K562 (cell line): Measurements from ENCODE around the gene MEFV. TPM values are rescaled to one million over a fixed set of nuclear protein-coding genes. Genes with fewer than 3 reads are reported as not detected.

ENCODE experiments used
- COPS2 ChIP-seq: fragments of 450-650 bp; conservative IDR thresholded peaks from 2 replicates; pipeline ENCODE4 v1.6.1; 2016; ENCODE audit warnings: mild to moderate bottlenecking, moderate library complexity
- ELF1 ChIP-seq: fragments of 200-800 bp; sonication (Bioruptor generic); IDR thresholded peaks from 2 replicates; pipeline ENCODE4 v1.6.1; 2016; ENCODE audit warnings: missing genetic modification characterization, missing compliant biosample characterization
- GABPA ChIP-seq: fragments of 200-800 bp; sonication (Bioruptor generic); conservative IDR thresholded peaks from 2 replicates; pipeline ENCODE4 v1.6.1; 2016; ENCODE audit warnings: low read depth, missing genetic modification characterization, missing compliant biosample characterization
- GABPB2 ChIP-seq: fragments of 250-450 bp; sonication (Bioruptor Pico); conservative IDR thresholded peaks from 2 replicates; pipeline ENCODE4 v1.5.1; 2021; ENCODE audit warnings: mild to moderate bottlenecking
- GTF2E2 ChIP-seq: fragments of 200-800 bp; sonication (Bioruptor generic); IDR thresholded peaks from 2 replicates; pipeline ENCODE4 v1.6.1; 2016; ENCODE audit warnings: missing genetic modification characterization, missing compliant biosample characterization
- GTF2F1 ChIP-seq: IDR thresholded peaks from 2 replicates; pipeline ENCODE4 v1.6.1; 2011; ENCODE audit warnings: low read depth, low read length, improper control_type of control experiment
- JUN ChIP-seq, 2 experiments: sonication (generic) in 1 of 2; formaldehyde crosslinking in 1 of 2; IDR thresholded peaks; 2 replicates each; pipeline versions ENCODE4 v1.6.1 to v1.8.0; 2012 to 2022; ENCODE audit warnings: borderline replicate concordance in 2 of 2, mild to moderate bottlenecking in 2 of 2, improper control_type of control experiment in 1 of 2, low read depth in 1 of 2, low read length in 1 of 2, missing genetic modification reagents in 1 of 2
- KLF13 ChIP-seq: fragments of 450-650 bp; IDR thresholded peaks from 2 replicates; pipeline ENCODE4 v1.6.1; 2016; ENCODE audit warnings: missing genetic modification characterization, low read depth, mild to moderate bottlenecking, missing compliant biosample characterization, moderate library complexity, borderline replicate concordance
- KLF16 ChIP-seq: IDR thresholded peaks from 2 replicates; pipeline ENCODE4 v1.6.1; 2016; ENCODE audit warnings: antibody characterized with exemption
- MIER1 ChIP-seq: fragments of 450-650 bp; IDR thresholded peaks from 2 replicates; pipeline ENCODE4 v1.6.1; 2016; ENCODE audit warnings: antibody characterized with exemption, mild to moderate bottlenecking, low read depth
- NR2F6 ChIP-seq: fragments of 450-650 bp; formaldehyde crosslinking; IDR thresholded peaks from 2 replicates; pipeline ENCODE4 v1.4.0; 2020; ENCODE audit warnings: mild to moderate bottlenecking
- PURB ChIP-seq: sonication (generic); formaldehyde crosslinking; IDR thresholded peaks from 2 replicates; pipeline ENCODE4 v1.9.0; 2021; ENCODE audit warnings: low read depth, mild to moderate bottlenecking, missing genetic modification reagents
- STAG1 ChIP-seq: sonication (generic); formaldehyde crosslinking; IDR thresholded peaks from 2 replicates; pipeline ENCODE4 v1.5.0; 2020; ENCODE audit warnings: missing genetic modification reagents, borderline replicate concordance
- XRCC3 ChIP-seq: fragments of 450-650 bp; IDR thresholded peaks from 2 replicates; pipeline ENCODE4 v1.6.1; 2017; ENCODE audit warnings: mild to moderate bottlenecking, moderate library complexity
- ZNF436 ChIP-seq: fragments of 250-450, 450-650 bp; sonication (Bioruptor Pico); formaldehyde crosslinking; IDR thresholded peaks from 2 replicates; pipeline ENCODE4 v1.7.0; 2020; ENCODE audit warnings: mild to moderate bottlenecking
- ZNF57 ChIP-seq: fragments of 450-650 bp; formaldehyde crosslinking; IDR thresholded peaks from 2 replicates; pipeline ENCODE4 v1.4.0; 2020; ENCODE audit warnings: mild to moderate bottlenecking, moderate library complexity
- polyA plus RNA-seq, 8 experiments: library from polyadenylated mRNA; depleted of rRNA in 4 of 8; stranded (reverse) in 5 of 8; unstranded in 3 of 8; fragments of >200 nt; fragmentation: Nextera tagmentation in 2 of 8; fragmentation: Illumina TruSeq in 1 of 8; extraction: Ambion mirVana in 2 of 8; extraction: Trizol in 1 of 8; gene quantifications; 2 replicates each; pipeline versions ENCODE4 v1.2.1 to v1.2.3, GENCODE V29; 2011 to 2014; ENCODE audit warnings: inconsistent platforms in 1 of 8, missing spikeins in 1 of 8
- total RNA-seq, 7 experiments: library from RNA; depleted of rRNA in 6 of 7; stranded (reverse); fragments of >200 nt in 6 of 7; fragmentation: Illumina TruSeq in 2 of 7; extraction: Trizol in 2 of 7; gene quantifications; 2 replicates each; pipeline versions ENCODE4 v1.2.1 to v1.2.3, GENCODE V29; 2011 to 2021; ENCODE audit warnings: low replicate concordance in 1 of 7
- TF ChIP-seq, protein P1 (sequence below): IDR thresholded peaks from 2 replicates; pipeline ENCODE4 v1.6.1; 2014; ENCODE audit warnings: antibody characterized with exemption
- TF ChIP-seq, protein P2 (sequence below): fragments of 250-450 bp; sonication (Bioruptor Pico); IDR thresholded peaks from 2 replicates; pipeline ENCODE4 v1.5.0; 2022; ENCODE audit warnings: mild to moderate bottlenecking
- TF ChIP-seq, protein P3 (sequence below): fragments of 250-450 bp; sonication (Bioruptor Pico); IDR thresholded peaks from 2 replicates; pipeline ENCODE4 v1.8.0; 2022; ENCODE audit warnings: moderate library complexity, mild to moderate bottlenecking, inconsistent platforms
- TF ChIP-seq, protein P4 (sequence below): fragments of 450-650 bp; IDR thresholded peaks from 2 replicates; pipeline ENCODE4 v1.6.1; 2016; ENCODE audit warnings: antibody characterized with exemption
- TF ChIP-seq, protein P5 (sequence below): sonication (generic); formaldehyde crosslinking; IDR thresholded peaks from 2 replicates; pipeline ENCODE4 v1.8.0; 2022; ENCODE audit warnings: missing genetic modification reagents, mild to moderate bottlenecking, moderate library complexity, borderline replicate concordance

The MEFV gene
- total and polyA plus RNA-seq, 9 of the 15 experiments (the other 6 are each of a cell fraction or from before 2014, with no cell fraction given), result 0.14 TPM; not detected in 8

DNA sequence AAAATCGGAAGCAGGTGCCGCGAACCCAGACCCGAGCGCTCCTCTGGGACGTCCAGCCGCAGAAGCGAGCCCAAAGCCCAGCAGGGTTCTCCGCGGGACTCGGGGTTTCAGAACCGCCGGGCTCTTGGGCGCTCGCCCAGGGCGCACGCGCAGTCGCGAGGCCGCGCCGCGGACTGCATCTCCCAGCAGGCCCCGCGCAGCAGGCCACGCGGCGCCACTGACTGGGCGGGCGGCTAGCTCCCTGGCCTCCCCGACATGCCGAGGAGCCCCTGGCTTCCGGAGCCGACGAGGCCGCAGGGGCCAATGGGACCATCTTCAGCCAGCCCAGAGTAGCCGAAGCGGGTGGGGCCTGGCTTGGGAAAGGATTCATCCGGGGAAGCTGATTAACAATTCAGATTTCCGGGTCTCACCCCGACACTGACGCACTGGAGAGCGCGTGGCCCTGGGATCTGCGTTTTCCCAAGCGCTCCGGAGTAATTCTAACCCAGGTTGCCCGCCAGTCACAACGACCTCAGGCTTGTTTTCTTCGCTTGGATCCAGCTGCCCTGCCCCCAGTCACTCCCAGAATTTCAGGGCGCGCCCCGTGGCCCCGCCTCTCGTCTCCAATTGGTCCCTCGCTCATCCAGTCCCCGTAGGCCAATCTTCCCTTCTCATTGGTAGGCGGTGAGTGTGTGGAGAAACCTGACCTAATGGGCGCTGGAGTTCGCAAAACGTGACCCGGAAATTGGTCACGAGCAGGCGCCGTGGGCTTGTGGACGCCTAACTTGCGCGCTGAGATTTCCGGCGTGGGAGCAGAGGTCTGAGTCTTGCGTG lies 26.5 kb upstream of the MEFV start, which contains the start of gene ZNF263 (continued):
- TF ChIP-seq JUN (IDR thresholded peaks at IDR 0.05; ENCODE audit: borderline replicate concordance, low read depth, low read length) (peak; percentile 10; the same call in 1 of the 2 replicates), JUN (CRISPR knock-in tag; IDR thresholded peaks at IDR 0.05; ENCODE audit: borderline replicate concordance) (no peak), STAG1 (no peak), KLF16 (no peak), MIER1 (no peak), GABPA (tag) (peak; percentile 97), XRCC3 (no peak), ELF1 (peak; percentile 90), GTF2E2 (tag) (peak; percentile 53; the same call in 1 of the 2 replicates), ZNF436 (CRISPR knock-in tag) (no peak), GTF2F1 (no peak), NR2F6 (CRISPR knock-in tag) (no peak), KLF13 (tag) (no peak), PURB (no peak), COPS2 (no peak), ZNF57 (CRISPR knock-in tag) (no peak), GABPB2 (CRISPR knock-in tag) (no peak)
- TF ChIP-seq, protein P1, sequence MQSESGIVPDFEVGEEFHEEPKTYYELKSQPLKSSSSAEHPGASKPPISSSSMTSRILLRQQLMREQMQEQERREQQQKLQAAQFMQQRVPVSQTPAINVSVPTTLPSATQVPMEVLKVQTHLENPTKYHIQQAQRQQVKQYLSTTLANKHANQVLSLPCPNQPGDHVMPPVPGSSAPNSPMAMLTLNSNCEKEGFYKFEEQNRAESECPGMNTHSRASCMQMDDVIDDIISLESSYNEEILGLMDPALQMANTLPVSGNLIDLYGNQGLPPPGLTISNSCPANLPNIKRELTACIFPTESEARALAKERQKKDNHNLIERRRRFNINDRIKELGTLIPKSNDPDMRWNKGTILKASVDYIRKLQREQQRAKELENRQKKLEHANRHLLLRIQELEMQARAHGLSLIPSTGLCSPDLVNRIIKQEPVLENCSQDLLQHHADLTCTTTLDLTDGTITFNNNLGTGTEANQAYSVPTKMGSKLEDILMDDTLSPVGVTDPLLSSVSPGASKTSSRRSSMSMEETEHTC, result no peak
- TF ChIP-seq, protein P2, sequence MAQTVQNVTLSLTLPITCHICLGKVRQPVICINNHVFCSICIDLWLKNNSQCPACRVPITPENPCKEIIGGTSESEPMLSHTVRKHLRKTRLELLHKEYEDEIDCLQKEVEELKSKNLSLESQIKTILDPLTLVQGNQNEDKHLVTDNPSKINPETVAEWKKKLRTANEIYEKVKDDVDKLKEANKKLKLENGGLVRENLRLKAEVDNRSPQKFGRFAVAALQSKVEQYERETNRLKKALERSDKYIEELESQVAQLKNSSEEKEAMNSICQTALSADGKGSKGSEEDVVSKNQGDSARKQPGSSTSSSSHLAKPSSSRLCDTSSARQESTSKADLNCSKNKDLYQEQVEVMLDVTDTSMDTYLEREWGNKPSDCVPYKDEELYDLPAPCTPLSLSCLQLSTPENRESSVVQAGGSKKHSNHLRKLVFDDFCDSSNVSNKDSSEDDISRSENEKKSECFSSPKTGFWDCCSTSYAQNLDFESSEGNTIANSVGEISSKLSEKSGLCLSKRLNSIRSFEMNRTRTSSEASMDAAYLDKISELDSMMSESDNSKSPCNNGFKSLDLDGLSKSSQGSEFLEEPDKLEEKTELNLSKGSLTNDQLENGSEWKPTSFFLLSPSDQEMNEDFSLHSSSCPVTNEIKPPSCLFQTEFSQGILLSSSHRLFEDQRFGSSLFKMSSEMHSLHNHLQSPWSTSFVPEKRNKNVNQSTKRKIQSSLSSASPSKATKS (CRISPR knock-in tag), result no peak
- TF ChIP-seq, protein P3, sequence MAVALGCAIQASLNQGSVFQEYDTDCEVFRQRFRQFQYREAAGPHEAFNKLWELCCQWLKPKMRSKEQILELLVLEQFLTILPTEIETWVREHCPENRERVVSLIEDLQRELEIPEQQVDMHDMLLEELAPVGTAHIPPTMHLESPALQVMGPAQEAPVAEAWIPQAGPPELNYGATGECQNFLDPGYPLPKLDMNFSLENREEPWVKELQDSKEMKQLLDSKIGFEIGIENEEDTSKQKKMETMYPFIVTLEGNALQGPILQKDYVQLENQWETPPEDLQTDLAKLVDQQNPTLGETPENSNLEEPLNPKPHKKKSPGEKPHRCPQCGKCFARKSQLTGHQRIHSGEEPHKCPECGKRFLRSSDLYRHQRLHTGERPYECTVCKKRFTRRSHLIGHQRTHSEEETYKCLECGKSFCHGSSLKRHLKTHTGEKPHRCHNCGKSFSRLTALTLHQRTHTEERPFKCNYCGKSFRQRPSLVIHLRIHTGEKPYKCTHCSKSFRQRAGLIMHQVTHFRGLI (CRISPR knock-in tag), result no peak
- TF ChIP-seq, protein P4, sequence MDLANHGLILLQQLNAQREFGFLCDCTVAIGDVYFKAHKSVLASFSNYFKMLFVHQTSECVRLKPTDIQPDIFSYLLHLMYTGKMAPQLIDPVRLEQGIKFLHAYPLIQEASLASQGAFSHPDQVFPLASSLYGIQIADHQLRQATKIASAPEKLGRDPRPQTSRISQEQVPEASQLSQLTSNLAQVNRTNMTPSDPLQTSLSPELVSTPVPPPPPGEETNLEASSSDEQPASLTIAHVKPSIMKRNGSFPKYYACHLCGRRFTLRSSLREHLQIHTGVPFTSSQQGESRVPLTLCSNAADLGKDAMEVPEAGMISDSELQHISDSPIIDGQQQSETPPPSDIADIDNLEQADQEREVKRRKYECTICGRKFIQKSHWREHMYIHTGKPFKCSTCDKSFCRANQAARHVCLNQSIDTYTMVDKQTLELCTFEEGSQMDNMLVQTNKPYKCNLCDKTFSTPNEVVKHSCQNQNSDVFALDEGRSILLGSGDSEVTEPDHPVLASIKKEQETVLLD, result no peak
- TF ChIP-seq, protein P5, sequence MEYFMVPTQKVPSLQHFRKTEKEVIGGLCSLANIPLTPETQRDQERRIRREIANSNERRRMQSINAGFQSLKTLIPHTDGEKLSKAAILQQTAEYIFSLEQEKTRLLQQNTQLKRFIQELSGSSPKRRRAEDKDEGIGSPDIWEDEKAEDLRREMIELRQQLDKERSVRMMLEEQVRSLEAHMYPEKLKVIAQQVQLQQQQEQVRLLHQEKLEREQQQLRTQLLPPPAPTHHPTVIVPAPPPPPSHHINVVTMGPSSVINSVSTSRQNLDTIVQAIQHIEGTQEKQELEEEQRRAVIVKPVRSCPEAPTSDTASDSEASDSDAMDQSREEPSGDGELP (CRISPR knock-in tag), result peak; percentile 78
